BLaER1 (cell line): ENCODE results near the gene DNAH11.
A peak's percentile ranks its signal among the peaks of the same experiment; 100 is the strongest.

Experiments used
- H3K27ac ChIP-seq: shearing (Covaris generic); formaldehyde crosslinking; 2 replicates; pipeline ENCODE4 v1.8.1; 2022
- H3K27me3 ChIP-seq: shearing (Covaris generic); formaldehyde crosslinking; 2 replicates; pipeline ENCODE4 v1.8.1; 2022
- H3K36me3 ChIP-seq: shearing (Covaris generic); formaldehyde crosslinking; 2 replicates; pipeline ENCODE4 v1.8.1; 2022
- H3K4me1 ChIP-seq: shearing (Covaris generic); formaldehyde crosslinking; 2 replicates; pipeline ENCODE4 v1.8.1; 2022
- H3K4me2 ChIP-seq: shearing (Covaris generic); formaldehyde crosslinking; 2 replicates; pipeline ENCODE4 v1.8.1; 2022
- H3K4me3 ChIP-seq: shearing (Covaris generic); formaldehyde crosslinking; 2 replicates; pipeline ENCODE4 v1.8.1; 2022
- H3K9ac ChIP-seq: shearing (Covaris generic); formaldehyde crosslinking; 2 replicates; pipeline ENCODE4 v1.8.1; 2022
- H3K9me3 ChIP-seq: shearing (Covaris generic); formaldehyde crosslinking; 2 replicates; pipeline ENCODE4 v1.8.1; 2022
- H4K20me1 ChIP-seq: shearing (Covaris generic); formaldehyde crosslinking; 2 replicates; pipeline ENCODE4 v1.8.1; 2022
- Cebpa-rat ChIP-seq: shearing (Covaris generic); IDR thresholded peaks from 2 replicates; pipeline ENCODE4 v1.8.1; 2022

Gene DNAH11

DNA sequence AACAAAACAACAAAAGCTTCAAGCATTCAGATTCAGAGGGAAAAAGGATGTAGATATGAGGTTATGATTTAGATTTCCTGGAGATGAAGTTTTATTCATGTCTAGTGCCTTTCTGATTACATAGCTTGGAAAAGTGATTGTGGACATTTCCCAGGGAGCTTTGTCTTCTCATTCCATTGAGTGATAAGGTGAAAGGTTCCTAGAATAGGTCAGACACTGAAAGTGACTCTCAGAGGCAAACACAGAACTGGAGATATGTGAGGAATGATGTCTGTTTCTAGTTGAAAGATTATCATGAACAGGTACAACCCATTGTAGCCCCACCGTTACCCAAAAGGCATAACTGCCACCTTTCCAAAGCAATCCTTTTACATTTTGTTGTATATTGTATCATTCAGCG is 223.4 kb downstream of the DNAH11 start:
- Histone ChIP-seq H3K36me3 (no peaks in the 10 kb centered on the region), H3K9me3 (no peaks in the 10 kb centered on the region), H3K4me2 (no peak overlapping the region), H3K4me3 (no peak overlapping the region), H3K27ac (no peak overlapping the region), H3K4me1 (peaks cover 31% of the 10 kb centered on the region), H3K9ac (no peak overlapping the region), H4K20me1 (no peaks in the 10 kb centered on the region), H3K27me3 (no peaks in the 10 kb centered on the region)
- no peak for TF ChIP-seq Cebpa-rat

- no peak overlapping the region for H3K9ac ChIP-seq
- H4K20me1 ChIP-seq, result no peaks in the 10 kb centered on the region
- no peaks in the 10 kb centered on the region for H3K27me3 ChIP-seq
- no peak overlapping the region for H3K4me3 ChIP-seq
- H3K4me1 ChIP-seq, result peaks cover 39% of the 10 kb centered on the region
- no peak for TF ChIP-seq Cebpa-rat
- H3K9me3 ChIP-seq, result no peaks in the 10 kb centered on the region
- H3K27ac ChIP-seq, result no peak overlapping the region
- H3K36me3 ChIP-seq, result no peaks in the 10 kb centered on the region
- H3K4me2 ChIP-seq, result peak overlapping the region; percentile 39
Measured at GRCh38 chr7:21767300-21767900, 224.6 kb downstream of the DNAH11 start.

DNA sequence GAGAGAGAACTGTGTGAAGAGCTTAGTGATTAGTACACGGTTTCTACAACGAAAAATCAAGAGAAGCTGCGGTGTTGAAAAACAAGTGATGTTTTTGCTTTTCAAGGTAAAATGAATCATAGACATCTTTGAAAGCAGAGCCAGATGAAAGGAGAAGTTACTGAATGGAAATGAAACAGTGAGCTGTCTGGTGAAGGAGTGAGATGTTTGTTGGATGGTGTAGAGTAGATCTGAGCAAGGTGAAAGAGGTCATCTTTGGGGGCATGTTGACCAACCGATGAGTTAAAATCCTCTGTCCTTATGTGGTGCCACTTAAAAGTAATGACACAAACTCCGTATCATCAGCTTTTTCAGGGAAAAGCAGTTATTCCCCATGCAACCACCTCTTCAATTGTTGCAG is 225.4 kb downstream of the DNAH11 start:
- Histone ChIP-seq H3K9ac (no peak overlapping the region), H3K36me3 (no peaks in the 10 kb centered on the region), H4K20me1 (no peaks in the 10 kb centered on the region), H3K9me3 (no peaks in the 10 kb centered on the region), H3K4me1 (peaks cover 43% of the 10 kb centered on the region), H3K27me3 (no peaks in the 10 kb centered on the region), H3K27ac (no peak overlapping the region), H3K4me3 (no peak overlapping the region), H3K4me2 (no peak overlapping the region)
- TF ChIP-seq Cebpa-rat, result no peak

DNA sequence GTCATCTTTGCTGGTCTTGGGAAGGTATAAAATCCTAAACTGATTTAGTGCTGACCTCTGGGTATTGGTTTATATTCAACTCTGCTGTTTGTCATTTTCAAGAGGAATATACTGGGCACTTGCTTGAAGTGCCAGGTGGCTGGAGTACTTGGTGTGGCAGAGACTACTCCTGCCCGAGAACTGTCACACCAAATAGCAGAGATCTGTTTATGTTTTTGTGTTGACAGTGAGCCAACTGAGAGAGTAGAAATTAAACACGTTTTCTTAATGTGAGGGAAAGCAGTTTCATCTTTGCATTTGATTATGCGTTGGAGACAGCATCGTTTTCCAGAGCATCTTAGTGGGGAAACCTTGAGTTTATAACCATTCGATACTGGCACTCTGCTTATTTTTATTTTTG is 228.4 kb downstream of the DNAH11 start:
- Histone ChIP-seq H4K20me1 (no peaks in the 10 kb centered on the region), H3K27ac (no peak overlapping the region), H3K27me3 (no peaks in the 10 kb centered on the region), H3K9ac (no peak overlapping the region), H3K4me3 (no peak overlapping the region), H3K9me3 (no peaks in the 10 kb centered on the region), H3K4me1 (peaks cover 36% of the 10 kb centered on the region), H3K4me2 (0 out of 2 replicates have a peak overlapping the region, but pooled peaks have one; percentile 57), H3K36me3 (no peaks in the 10 kb centered on the region)
- no peak for TF ChIP-seq Cebpa-rat

DNA sequence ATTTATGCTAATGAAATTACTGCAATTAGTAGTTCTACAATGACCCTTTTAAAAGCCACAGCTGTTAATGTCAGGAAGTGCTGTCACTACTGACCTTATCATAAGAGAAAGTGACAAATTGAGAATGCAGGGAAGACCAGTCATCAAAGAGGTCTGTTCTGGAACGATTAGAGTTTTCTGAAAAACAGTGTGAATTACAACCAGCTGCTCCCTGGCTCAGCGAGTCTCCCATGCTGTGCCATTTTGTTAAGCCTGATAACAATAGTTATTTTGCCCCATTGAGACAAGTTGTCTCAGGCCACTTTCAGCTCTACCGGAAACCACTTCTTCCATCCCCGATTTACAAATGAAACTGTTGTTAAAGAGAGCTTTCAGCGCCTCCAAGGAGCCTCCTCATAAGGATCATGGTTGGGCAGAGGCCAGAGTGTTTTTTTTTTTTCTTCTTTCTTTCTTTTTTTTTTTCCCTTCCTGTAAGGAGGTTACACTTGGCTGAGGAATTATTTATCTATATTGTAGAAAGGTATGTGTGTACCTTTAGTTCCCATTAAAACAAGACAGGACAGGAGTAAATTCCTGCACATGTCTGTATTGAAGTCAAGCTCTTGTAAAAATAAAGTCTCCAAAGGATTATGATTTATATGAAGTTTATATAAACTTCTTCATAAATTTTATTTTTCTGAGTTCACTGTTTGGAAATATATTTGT is 229.2 kb downstream of the DNAH11 start:
- H3K27ac ChIP-seq, result no peak overlapping the region
- H3K9ac ChIP-seq, result no peak overlapping the region
- no peak overlapping the region for H3K4me3 ChIP-seq
- H3K27me3 ChIP-seq, result no peaks in the 10 kb centered on the region
- H3K36me3 ChIP-seq, result no peaks in the 10 kb centered on the region
- peak overlapping the region; percentile 57 for H3K4me2 ChIP-seq
- H3K4me1 ChIP-seq, result peaks cover 28% of the 10 kb centered on the region
- H4K20me1 ChIP-seq, result no peaks in the 10 kb centered on the region
- H3K9me3 ChIP-seq, result no peaks in the 10 kb centered on the region
- TF ChIP-seq Cebpa-rat, result no peak

GRCh38 chr7:21773326-21773725 is 230.5 kb downstream of the DNAH11 start:
- Histone ChIP-seq H3K9ac (no peak overlapping the region), H3K4me2 (no peak overlapping the region), H3K27me3 (no peaks in the 10 kb centered on the region), H3K36me3 (no peaks in the 10 kb centered on the region), H3K9me3 (no peaks in the 10 kb centered on the region), H3K4me3 (no peak overlapping the region), H4K20me1 (no peaks in the 10 kb centered on the region), H3K27ac (no peak overlapping the region), H3K4me1 (peaks cover 17% of the 10 kb centered on the region)
- no peak for TF ChIP-seq Cebpa-rat

DNA sequence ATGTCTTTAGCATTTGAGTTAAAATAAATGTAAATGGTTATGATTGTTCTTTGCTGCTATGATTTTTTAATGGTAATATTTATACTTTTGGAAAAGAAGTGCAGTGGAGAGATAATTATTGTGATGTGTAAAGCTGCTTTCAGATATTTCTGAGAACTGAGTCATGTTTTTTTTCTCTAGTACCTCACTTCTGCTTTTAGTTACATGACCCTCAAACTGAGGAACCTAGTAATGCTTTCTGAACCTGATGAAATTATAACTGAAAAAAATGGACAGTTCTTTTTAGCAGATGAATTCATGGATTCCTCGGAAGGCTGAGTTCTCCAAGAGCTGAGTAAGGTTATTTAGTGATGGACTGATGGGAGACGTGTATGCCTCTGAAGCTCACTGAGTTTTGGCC is 235.1 kb downstream of the DNAH11 start:
- H3K4me3 ChIP-seq, result no peak overlapping the region
- no peak for TF ChIP-seq Cebpa-rat
- no peak overlapping the region for H3K27ac ChIP-seq
- no peak overlapping the region for H3K4me2 ChIP-seq
- 0 out of 2 replicates have a peak, but pooled peaks cover 5% of the 10 kb centered on the region for H3K4me1 ChIP-seq
- H3K36me3 ChIP-seq, result no peaks in the 10 kb centered on the region
- no peak overlapping the region for H3K9ac ChIP-seq
- H3K27me3 ChIP-seq, result no peaks in the 10 kb centered on the region
- H4K20me1 ChIP-seq, result no peaks in the 10 kb centered on the region
- H3K9me3 ChIP-seq, result no peaks in the 10 kb centered on the region

DNA sequence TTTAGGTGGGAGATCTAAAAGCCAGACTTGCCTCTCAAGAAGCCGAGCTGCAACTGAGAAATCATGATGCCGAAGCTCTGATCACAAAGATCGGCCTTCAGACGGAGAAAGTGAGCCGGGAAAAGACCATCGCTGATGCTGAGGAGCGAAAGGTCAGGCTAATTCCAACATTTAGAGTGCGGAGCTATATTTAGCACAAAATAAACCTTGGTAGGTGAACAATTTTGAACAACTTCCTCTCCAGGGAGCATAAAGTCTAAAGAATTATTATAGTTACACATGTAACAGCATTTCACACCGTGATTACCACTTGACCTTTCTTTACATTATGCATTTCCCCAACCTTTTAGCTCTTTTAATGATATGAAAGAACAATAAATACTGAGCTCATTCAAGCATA is 236.1 kb downstream of the DNAH11 start:
- Histone ChIP-seq H3K36me3 (no peaks in the 10 kb centered on the region), H3K4me2 (no peak overlapping the region), H3K4me1 (0 out of 2 replicates have a peak, but pooled peaks cover 5% of the 10 kb centered on the region), H3K9me3 (no peaks in the 10 kb centered on the region), H3K9ac (no peak overlapping the region), H3K4me3 (no peak overlapping the region), H4K20me1 (no peaks in the 10 kb centered on the region), H3K27ac (no peak overlapping the region), H3K27me3 (no peaks in the 10 kb centered on the region)
- TF ChIP-seq Cebpa-rat, result no peak

GRCh38 chr7:21782996-21783395 is 240.2 kb downstream of the DNAH11 start:
- TF ChIP-seq Cebpa-rat, result no peak
- no peaks in the 10 kb centered on the region for H3K36me3 ChIP-seq
- no peaks in the 10 kb centered on the region for H3K4me1 ChIP-seq
- H3K27me3 ChIP-seq, result no peaks in the 10 kb centered on the region
- H3K9me3 ChIP-seq, result no peaks in the 10 kb centered on the region
- H3K4me3 ChIP-seq, result no peak overlapping the region
- no peak overlapping the region for H3K4me2 ChIP-seq
- no peaks in the 10 kb centered on the region for H4K20me1 ChIP-seq
- no peak overlapping the region for H3K9ac ChIP-seq
- H3K27ac ChIP-seq, result no peak overlapping the region

DNA sequence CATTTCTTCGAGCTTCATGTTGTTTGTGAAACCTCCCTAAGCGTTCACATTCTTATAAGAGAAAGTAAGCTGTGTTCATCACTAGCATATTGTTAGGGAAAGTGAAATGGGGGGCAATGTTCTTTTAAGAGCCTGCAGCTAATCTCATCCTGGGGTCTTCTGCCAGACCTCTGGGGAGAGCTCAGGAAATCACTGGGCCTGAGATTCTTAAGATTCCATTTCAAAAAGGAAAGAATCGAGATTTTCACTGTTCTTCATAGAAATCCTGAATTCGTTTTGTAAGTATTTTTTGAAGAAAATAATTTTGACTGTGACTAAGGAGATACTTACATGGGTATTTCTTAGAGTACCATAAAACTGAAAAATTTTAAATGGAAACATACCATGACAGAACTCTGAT is 242.2 kb downstream of the DNAH11 start:
- Histone ChIP-seq H3K4me1 (no peaks in the 10 kb centered on the region), H3K36me3 (no peaks in the 10 kb centered on the region), H4K20me1 (no peaks in the 10 kb centered on the region), H3K27me3 (no peaks in the 10 kb centered on the region), H3K27ac (no peak overlapping the region), H3K4me2 (no peak overlapping the region), H3K9ac (no peak overlapping the region), H3K4me3 (no peak overlapping the region), H3K9me3 (no peaks in the 10 kb centered on the region)
- no peak for TF ChIP-seq Cebpa-rat
